HCT116 (cell line): Measurements from ENCODE around the gene PPP1R3C. TPM values are rescaled to one million over a fixed set of nuclear protein-coding genes. Genes with fewer than 3 reads are reported as not detected.

Experiments
- ATAC-seq: fragments of 200-7000 bp; cut with Tn5 transposase; 2 replicates; pipeline ENCODE4 v1.9.1; 2020; ENCODE audit warnings: mild to moderate bottlenecking, moderate library complexity
- BruUV-seq: library from RNA; stranded (reverse); fragments of 400-500 nt; replicated peaks from 2 replicates; lab custom pipeline; 2021; lab: Mats Ljungman, UMichigan
- CTCF ChIA-PET: fragments of 300-600 bp; sonication (Branson Sonifier 250); formaldehyde crosslinking; loops from one replicate; lab custom pipeline; 2021; ENCODE audit warnings: antibody characterized with exemption; lab: Charles Lee
- POLR2A ChIA-PET: fragments of 300-600, 350-600 bp; sonication (Branson Sonifier 250); formaldehyde crosslinking; loops from one replicate; lab custom pipeline; 2021; ENCODE audit warnings: antibody characterized with exemption; lab: Charles Lee
- RAD21 ChIA-PET, 2 experiments: fragments of 300-600 bp; sonication (Branson Sonifier 250); formaldehyde crosslinking; loops; one replicate each; lab custom pipeline; 2023; ENCODE audit warnings: low total read pairs in 2 of 2; ENCODE audit not compliant: uncharacterized antibody in 2 of 2, unreplicated experiment in 2 of 2, low non-redundant PET in 1 of 2; lab: Charles Lee
- DNase-seq: peaks from one replicate; pipeline ENCODE4 v3.0.0-alpha.2; 2010; ENCODE audit warnings: low read depth, low spot score
- H2AFZ ChIP-seq: fragments of 200-600 bp; shearing (Covaris generic), sonication (generic); 2 replicates; pipeline ENCODE4 v1.6.1; 2017; ENCODE audit warnings: low read depth, mixed run types, mixed read lengths, antibody characterized with exemption, low read length; ENCODE audit not compliant: poor library complexity, severe bottlenecking
- H3K27ac ChIP-seq: 2 replicates; pipeline ENCODE4 v1.5.1; 2012; ENCODE audit warnings: low read depth, low read length
- H3K27me3 ChIP-seq: fragments of 200-600 bp; sonication (generic); 2 replicates; pipeline ENCODE4 v1.6.1; 2016; ENCODE audit warnings: mixed run types, low read length, mixed read lengths; ENCODE audit not compliant: insufficient read depth
- H3K36me3 ChIP-seq, 2 experiments: fragments of 200-500 bp in 1 of 2; fragments of 200-600 bp in 1 of 2; sonication (Bioruptor generic) in 1 of 2; sonication (generic) in 1 of 2; 2 replicates each; pipeline versions ENCODE4 v1.5.1 to v1.6.1; 2014 to 2016; ENCODE audit warnings: low read length in 2 of 2, inconsistent platforms in 1 of 2, mixed read lengths in 1 of 2, mixed run types in 1 of 2; ENCODE audit not compliant: insufficient read depth in 2 of 2, control insufficient read depth in 1 of 2
- H3K4me1 ChIP-seq, 2 experiments: fragments of 200-600 bp in 1 of 2; sonication (generic) in 1 of 2; 2 replicates each; pipeline versions ENCODE4 v1.5.1 to v1.6.1; 2012 to 2017; ENCODE audit warnings: low read length in 2 of 2, inconsistent platforms in 1 of 2, mild to moderate bottlenecking in 1 of 2, mixed read lengths in 1 of 2, mixed run types in 1 of 2, moderate library complexity in 1 of 2; ENCODE audit not compliant: insufficient read depth in 2 of 2, control insufficient read depth in 1 of 2
- H3K4me2 ChIP-seq: fragments of 200-600 bp; sonication (generic); 2 replicates; pipeline ENCODE4 v1.6.1; 2017; ENCODE audit warnings: mixed run types, low read length, mixed read lengths
- H3K4me3 ChIP-seq, 2 experiments: fragments of 200-600 bp in 1 of 2; sonication (generic) in 1 of 2; replicated peaks in 1 of 2; 2 replicates each; pipeline ENCODE4 v1.5.1; 2011 to 2016; ENCODE audit warnings: low read length in 2 of 2, control low read depth in 1 of 2, low read depth in 1 of 2, mild to moderate bottlenecking in 1 of 2, mixed read lengths in 1 of 2, mixed run types in 1 of 2
- H3K79me2 ChIP-seq: fragments of 200-600 bp; sonication (generic); 2 replicates; pipeline ENCODE4 v1.6.1; 2017; ENCODE audit warnings: mild to moderate bottlenecking, mixed run types, low read length, moderate library complexity, mixed read lengths; ENCODE audit not compliant: insufficient read depth
- H3K9ac ChIP-seq: fragments of 200-600 bp; sonication (generic); 2 replicates; pipeline ENCODE4 v1.6.1; 2016; ENCODE audit warnings: low read length, mixed read lengths
- H3K9me2 ChIP-seq: fragments of 200-600 bp; sonication (generic), shearing (Covaris generic); 2 replicates; pipeline ENCODE4 v1.6.1; 2017; ENCODE audit warnings: mixed run types, mild to moderate bottlenecking, moderate library complexity; ENCODE audit not compliant: insufficient read depth
- H3K9me3 ChIP-seq, 2 experiments: fragments of 200-500 bp in 1 of 2; fragments of 200-600 bp in 1 of 2; sonication (Bioruptor generic) in 1 of 2; sonication (generic) in 1 of 2; 2 replicates each; pipeline ENCODE4 v1.6.1; 2014 to 2017; ENCODE audit warnings: low read length in 2 of 2, mixed read lengths in 2 of 2, inconsistent platforms in 1 of 2, low read depth in 1 of 2, mild to moderate bottlenecking in 1 of 2, mixed run types in 1 of 2, moderate library complexity in 1 of 2; ENCODE audit not compliant: control insufficient read depth in 1 of 2, insufficient read depth in 1 of 2
- H4K20me1 ChIP-seq: fragments of 200-600 bp; sonication (generic), shearing (Covaris generic); 2 replicates; pipeline ENCODE4 v1.6.1; 2017; ENCODE audit warnings: mixed run types, mild to moderate bottlenecking, moderate library complexity; ENCODE audit not compliant: insufficient read depth
- ATF3 ChIP-seq: IDR thresholded peaks from 2 replicates; pipeline ENCODE4 v1.6.1; 2012
- CBX3 ChIP-seq: IDR thresholded peaks from 2 replicates; pipeline ENCODE4 v1.6.1; 2012; ENCODE audit warnings: low read depth
- CEBPB ChIP-seq: IDR thresholded peaks from 2 replicates; pipeline ENCODE4 v1.6.1; 2012; ENCODE audit warnings: low read depth
- CTCF ChIP-seq, 3 experiments: fragments of 200-600 bp in 1 of 3; sonication (generic) in 1 of 3; IDR thresholded peaks in 2 of 3; conservative IDR thresholded peaks in 1 of 3; 2 replicates each; pipeline ENCODE4 v1.5.1; 2012 to 2017; ENCODE audit warnings: low read depth in 2 of 3, low read length in 2 of 3, antibody characterized with exemption in 1 of 3, borderline replicate concordance in 1 of 3, control low read depth in 1 of 3, mild to moderate bottlenecking in 1 of 3, mixed read lengths in 1 of 3, mixed run types in 1 of 3, moderate library complexity in 1 of 3; ENCODE audit not compliant: insufficient read depth in 1 of 3
- ELF1 ChIP-seq: IDR thresholded peaks from 2 replicates; pipeline ENCODE4 v1.6.1; 2012; ENCODE audit warnings: low read depth, borderline replicate concordance
- EZH2 ChIP-seq: fragments of 200-600 bp; sonication (generic); IDR thresholded peaks from 2 replicates; pipeline ENCODE4 v1.6.1; 2017; ENCODE audit warnings: antibody characterized with exemption, mixed run types
- EZH2phosphoT487 ChIP-seq: fragments of 200-600 bp; IDR thresholded peaks from 2 replicates; pipeline ENCODE4 v1.6.1; 2018; ENCODE audit warnings: antibody characterized with exemption, borderline replicate concordance
- FOSL1 ChIP-seq: IDR thresholded peaks from 2 replicates; pipeline ENCODE4 v1.6.1; 2012; ENCODE audit warnings: low read depth
- JUND ChIP-seq: IDR thresholded peaks from 2 replicates; pipeline ENCODE4 v1.6.1; 2012
- MAX ChIP-seq: IDR thresholded peaks from 2 replicates; pipeline ENCODE4 v1.6.1; 2012
- POLR2A ChIP-seq: IDR thresholded peaks from 2 replicates; pipeline ENCODE4 v1.7.0; 2011; ENCODE audit warnings: borderline replicate concordance; ENCODE audit not compliant: insufficient read depth, insufficient read length; ENCODE audit errors: extremely low read depth
- SIN3A ChIP-seq: IDR thresholded peaks from 2 replicates; pipeline ENCODE4 v1.6.1; 2012; ENCODE audit warnings: low read depth
- SRF ChIP-seq: IDR thresholded peaks from 2 replicates; pipeline ENCODE4 v1.6.1; 2012; ENCODE audit warnings: low read depth
- TCF7L2 ChIP-seq: IDR thresholded peaks from 2 replicates; pipeline ENCODE4 v1.7.0; 2011; ENCODE audit warnings: borderline replicate concordance, inconsistent platforms; ENCODE audit not compliant: insufficient read depth, insufficient read length; ENCODE audit errors: extremely low read depth
- YY1 ChIP-seq: IDR thresholded peaks from 2 replicates; pipeline ENCODE4 v1.6.1; 2011; ENCODE audit warnings: low read length, low read depth, moderate library complexity, mild to moderate bottlenecking; ENCODE audit not compliant: insufficient replicate concordance; ENCODE audit errors: extremely low read depth
- ZBTB33 ChIP-seq: IDR thresholded peaks from 2 replicates; pipeline ENCODE4 v1.6.1; 2011; ENCODE audit warnings: mild to moderate bottlenecking, low read length, moderate library complexity; ENCODE audit not compliant: insufficient replicate concordance; ENCODE audit errors: extremely low read depth
- ZFX ChIP-seq: fragments of 450-650 bp; IDR thresholded peaks from 2 replicates; pipeline ENCODE4 v1.6.1; 2017
- ZNF274 ChIP-seq: fragments of 200-500 bp; sonication (Bioruptor generic); IDR thresholded peaks from 2 replicates; pipeline ENCODE4 v1.6.1; 2014; ENCODE audit warnings: mild to moderate bottlenecking, low read depth, low read length, inconsistent platforms
- intact Hi-C: fragments of 100-400 bp; cut with micrococcal nuclease; formaldehyde crosslinking; loops from 2 replicates; pipeline ENCODE4 v1.10.0; 2022
- total RNA-seq: library from RNA; stranded (reverse); gene quantifications from one replicate; pipeline ENCODE4 v1.2.1, GENCODE V29; 2021; ENCODE audit not compliant: unreplicated experiment

The PPP1R3C gene
- total RNA-seq, 1 experiment from 2014 or later, result 0.20 TPM

GRCh38 chr10:91589658-91590035 is 43.2 kb downstream of the PPP1R3C start:
- ATAC-seq (no peak), DNase-seq (no peak)
- no peak overlapping the region for H2AFZ ChIP-seq
- peaks cover 9 to 14% of the 10 kb centered on the region in 2 experiments; a peak in 3 of 4 replicates for H3K4me1 ChIP-seq
- no peaks in the 10 kb centered on the region for H3K27me3 ChIP-seq
- intact Hi-C loops, result no loop called here
- TF ChIP-seq SRF (no peak), TCF7L2 (no peak), ZFX (no peak), ELF1 (no peak), JUND (no peak), CBX3 (no peak), EZH2 (no peak), CTCF (IDR thresholded peaks at IDR 0.05 in 2 of 3, conservative IDR thresholded peaks at IDR 0.05 in 1 of 3; ENCODE audit: borderline replicate concordance in 1 of 3, insufficient read depth in 1 of 3, low read depth in 2 of 3, low read length in 2 of 3) (no peak), ZNF274 (no peak), YY1 (no peak), MAX (no peak), CEBPB (no peak), ATF3 (no peak), ZBTB33 (no peak), POLR2A (no peak), SIN3A (no peak), EZH2phosphoT487 (no peak), FOSL1 (no peak)
- H3K9me3 ChIP-seq, result no peaks in the 10 kb centered on the region
- no peaks in the 10 kb centered on the region for H3K36me3 ChIP-seq
- H4K20me1 ChIP-seq, result no peaks in the 10 kb centered on the region
- no peak overlapping the region for H3K4me3 ChIP-seq
- H3K9ac ChIP-seq, result no peak overlapping the region
- ChIA-PET POLR2A (no interaction called here), CTCF (no interaction called here), RAD21 (no interaction called here)
- no peaks in the 10 kb centered on the region for H3K79me2 ChIP-seq
- H3K9me2 ChIP-seq, result no peaks in the 10 kb centered on the region
- no TSS peak for BruUV-seq
- H3K27ac ChIP-seq, result no peak overlapping the region
- no peak overlapping the region for H3K4me2 ChIP-seq
